Pancreas (tissue), 10 donors: ENCODE measurements around the gene MANSC1. TPM values are rescaled to one million over a fixed set of nuclear protein-coding genes. Genes with fewer than 3 reads are reported as not detected.
A peak's percentile ranks its signal among the peaks of the same experiment; 100 is the strongest.

Experiments
- ATAC-seq, 4 donors: fragments of 200-7000 bp; cut with Tn5 transposase; one replicate each; pipeline versions ENCODE4 v1.8.0 to v1.9.1; 2020; ENCODE audit warnings: mild to moderate bottlenecking in 4 of 4, moderate library complexity in 4 of 4
- DNase-seq, 6 donors: peaks; one replicate each; pipeline ENCODE4 v3.0.0-alpha.2; 2020
- FAIRE-seq: peaks from 2 replicates; lab custom pipeline; 2012; peaks lifted over from hg19 to GRCh38; lab: Jason Lieb, UNC
- H3K27ac ChIP-seq, 4 donors: fragments of 200-600 bp; sonication (generic); 1 replicate in 3 of 4; 2 replicates in 1 of 4; pipeline versions ENCODE4 v1.5.0 to v1.8.0; 2020
- H3K27me3 ChIP-seq, 4 donors: fragments of 200-600 bp; one replicate each; pipeline ENCODE4 v1.8.0; 2021
- H3K36me3 ChIP-seq, 3 donors: fragments of 200-600 bp; sonication (generic) in 1 of 3; one replicate each; pipeline versions ENCODE4 v1.5.0 to v1.8.0; 2020 to 2021
- H3K4me1 ChIP-seq, 3 donors: fragments of 200-600 bp; one replicate each; pipeline ENCODE4 v1.8.0; 2021
- H3K4me3 ChIP-seq, 4 donors: fragments of 200-600 bp; sonication (generic) in 2 of 4; one replicate each; pipeline versions ENCODE4 v1.5.0 to v1.8.0; 2020 to 2021
- H3K9me3 ChIP-seq, 4 donors: fragments of 200-600 bp; one replicate each; pipeline ENCODE4 v1.8.0; 2021
- CTCF ChIP-seq, 4 donors: fragments of 200-600 bp; sonication (generic) in 3 of 4; IDR thresholded peaks; one replicate each; pipeline versions ENCODE4 v1.5.0 to v1.8.0; 2021; ENCODE audit warnings: antibody characterized with exemption in 4 of 4
- WGBS, 2 donors: extraction: QIAGEN DNeasy Blood & Tissue Kit; methylation state at CpG; one replicate each; pipeline ENCODE4 v1.1.7; 2013; 5-methylcytosine and 5-hydroxymethylcytosine counted together
- intact Hi-C, 3 donors: fragments of 100-400 bp; cut with DNase I; formaldehyde crosslinking; loops; one replicate each; pipeline versions ENCODE4 v1.11.1 to v1.14.2; 2022
- polyA plus RNA-seq, 2 donors: library from polyadenylated mRNA; stranded (reverse); fragments of 200-250 nt; gene quantifications; one replicate each; pipeline ENCODE4 v1.2.3, GENCODE V29; 2013
- total RNA-seq, 6 donors: library from RNA; stranded (reverse); fragmentation: NEBNext Ultra II Directional in 4 of 6; extraction: Animal tissue kit (Norgen Biotek cat#: 25700) in 4 of 6; gene quantifications; one replicate each; pipeline versions ENCODE4 v1.2.1 to v1.2.4, GENCODE V29; 2021 to 2023
- donor health status: healthy with polysubstance abuse.
- donor health status: DM: no; HTN: no; CAD: no; lungs with moderate emphysema.
- donor health status: DM: no; HTN: no; CAD: no.
- donor health status: control.
- donor health status: control.
- donor health status: Bipolar disorder and iron deficiency.
- donor health status: DM: yes; HTN: yes; CAD: no.
- donor health status: DM: no; HTN: no; CAD: no.
- donor health status: DM: no; HTN: no; CAD: no.
- donor health status: DM: yes; HTN: yes; CAD: no.

The MANSC1 gene
- total and polyA plus RNA-seq, 8 donors = 7.0 to 21.6 (median 17.0) TPM

- DNase-seq (no peak), ATAC-seq (no peak), FAIRE-seq (no peak)
- Histone ChIP-seq H3K36me3 (no peaks in the 10 kb centered on the region), H3K9me3 (no peaks in the 10 kb centered on the region), H3K4me1 (peaks cover 2 to 4% (median 3%) of the 10 kb centered on the region in 3 donors), H3K4me3 (no peak overlapping the region), H3K27me3 (no peaks in the 10 kb centered on the region), H3K27ac (no peak overlapping the region)
- TF ChIP-seq CTCF (IDR thresholded peaks at IDR 0.05) = no peak
- 97 to 98% methylated on average over 2 of the region's 2 CpGs for WGBS, 2 donors
- intact Hi-C loops = loop anchor here in 2 of 3 donors (5.0 to 10.0 kb wide), 4 partner anchors 186 to 336 kb away; partner anchors contain the start of genes CDKN1B (in 1 of the 2) and DUSP16 (in 1 of the 2)
These were observed 28.6 kb upstream of the MANSC1 start for GRCh38 chr12:12378616-12379015.

GRCh38 chr12:12376646-12377448, 26.8 kb upstream of the MANSC1 start:
- H3K27me3 ChIP-seq = no peaks in the 10 kb centered on the region
- H3K36me3 ChIP-seq = no peaks in the 10 kb centered on the region
- no peak overlapping the region for H3K27ac ChIP-seq
- ATAC-seq (peak; percentile 78 to 90 (median 89)), FAIRE-seq (peak; percentile 96), DNase-seq (no peak)
- peaks cover 4 to 8% (median 7%) of the 10 kb centered on the region in 3 donors for H3K4me1 ChIP-seq
- no peaks in the 10 kb centered on the region for H3K9me3 ChIP-seq
- TF ChIP-seq CTCF (IDR thresholded peaks at IDR 0.05) = peak; percentile 25 to 65 (median 57)
- 71 to 79% methylated on average over 12 of the region's 12 CpGs for WGBS, 2 donors
- intact Hi-C loops = loop anchor here in 2 of 3 donors (5.0 to 10.0 kb wide), 4 partner anchors 188 to 338 kb away; partner anchors contain the start of genes CDKN1B (in 1 of the 2) and DUSP16 (in 1 of the 2)
- no peak overlapping the region for H3K4me3 ChIP-seq

GRCh38 chr12:12372946-12373722, 23.1 kb upstream of the MANSC1 start:
- ATAC-seq = peak; percentile 30 to 67 (median 60)
- H3K27ac ChIP-seq = peak overlapping the region in 2 of 4 donors; percentile 17 to 57
- no peak for TF ChIP-seq CTCF (IDR thresholded peaks at IDR 0.05)
- no peak for DNase-seq
- FAIRE-seq = no peak
- H3K36me3 ChIP-seq = no peaks in the 10 kb centered on the region
- H3K4me1 ChIP-seq = peaks cover 0 to 8% (median 7%) of the 10 kb centered on the region in 3 donors
- H3K4me3 ChIP-seq = no peak overlapping the region
- WGBS, 2 donors = 48 to 50% methylated on average over 4 of the region's 4 CpGs
- no peaks in the 10 kb centered on the region for H3K9me3 ChIP-seq
- no peaks in the 10 kb centered on the region for H3K27me3 ChIP-seq
- intact Hi-C loops = loop anchor here in 2 of 3 donors (10.0 kb wide), 3 partner anchors 192 to 342 kb away; partner anchors contain the start of genes CDKN1B (in 1 of the 2) and DUSP16 (in 1 of the 2)

GRCh38 chr12:12367482-12367998, 17.5 kb upstream of the MANSC1 start:
- no peak for TF ChIP-seq CTCF (IDR thresholded peaks at IDR 0.05)
- no peak for ATAC-seq

More at GRCh38 chr12:12367482-12367998, 17.5 kb upstream of the MANSC1 start:
- FAIRE-seq (no peak), DNase-seq (no peak)
- peaks cover 0 to 9% (median 9%) of the 10 kb centered on the region in 3 donors for H3K4me1 ChIP-seq
- H3K9me3 ChIP-seq = no peaks in the 10 kb centered on the region
- intact Hi-C loops = no loop called here
- no peak overlapping the region for H3K27ac ChIP-seq
- no peaks in the 10 kb centered on the region for H3K36me3 ChIP-seq
- 95 to 97% methylated on average over 4 of the region's 4 CpGs for WGBS, 2 donors
- no peaks in the 10 kb centered on the region for H3K27me3 ChIP-seq
- no peak overlapping the region for H3K4me3 ChIP-seq
